GM12892 (cell line): ENCODE data around the gene ABHD12B.

Source experiments
- POLR2A ChIP-seq: IDR thresholded peaks from 2 replicates; pipeline ENCODE4 v1.6.1; 2011; ENCODE audit warnings: low read depth, low read length, control low read depth
- POLR2AphosphoS5 ChIP-seq: IDR thresholded peaks from 2 replicates; pipeline ENCODE4 v1.6.1; 2011; ENCODE audit warnings: low read depth, low read length, control low read depth

GRCh38 chr14:50836515-50836914, 35.3 kb upstream of the ABHD12B start:
- no peak for TF ChIP-seq POLR2AphosphoS5
- TF ChIP-seq POLR2A: no peak
